ENCODE results near the gene IFT80. TPM values are rescaled to one million over a fixed set of nuclear protein-coding genes. Genes with fewer than 3 reads are reported as not detected.
A peak's percentile ranks its signal among the peaks of the same experiment; 100 is the strongest.

The IFT80 gene
- total and polyA plus RNA-seq, 2 of the 4 experiments (the other 2 are of a cell fraction), result 15.2 to 16.8 TPM

DNA sequence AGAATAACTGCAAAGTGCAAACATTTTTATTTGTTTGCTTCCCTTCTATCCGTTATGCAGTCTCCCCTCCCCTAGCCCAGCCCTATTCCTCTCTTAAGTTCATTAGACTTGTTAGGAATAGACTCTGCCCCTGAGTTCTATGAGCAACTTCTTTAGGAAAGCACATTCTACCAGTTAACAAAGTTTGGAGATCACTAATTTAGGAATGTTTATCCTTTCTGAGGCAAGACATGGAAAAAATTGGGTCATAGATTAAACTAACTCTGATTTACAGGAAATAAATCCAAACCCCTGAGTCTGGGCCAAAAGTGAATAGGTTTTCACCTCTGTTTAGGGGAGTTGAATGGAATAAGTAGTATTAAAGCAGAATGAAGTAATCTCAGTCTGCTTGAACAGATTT lies 139.4 kb downstream of the IFT80 start:
- Histone ChIP-seq H2AK5ac (ENCODE audit: low read depth, low read length) (no peak overlapping the region), H2AK9ac (replicated peaks; ENCODE audit: low read depth, low read length, poor library complexity) (no peak overlapping the region), H3K79me1 (ENCODE audit: low read depth in 1 of 2, low read length in 2 of 2) (no peaks in the 10 kb centered on the region), H4K91ac (ENCODE audit: insufficient read depth, low read depth, low read length) (no peak overlapping the region), H3K4ac (ENCODE audit: low read depth, low read length) (no peak overlapping the region), H2BK5ac (ENCODE audit: low read depth, low read length, poor library complexity, severe bottlenecking) (no peak overlapping the region), H2BK15ac (ENCODE audit: low read depth, low read length) (no peak overlapping the region), H2BK120ac (ENCODE audit: low read depth, low read length) (no peak overlapping the region), H3K36me3 (ENCODE audit: control insufficient read depth, insufficient read depth, low read length) (no peaks in the 10 kb centered on the region), H3K4me1 (ENCODE audit: control insufficient read depth, insufficient read depth, low read length) (no peaks in the 10 kb centered on the region), H3K27me3 (ENCODE audit: control insufficient read depth, insufficient read depth, low read length) (no peaks in the 10 kb centered on the region), H3K9me3 (ENCODE audit: control insufficient read depth, insufficient read depth, low read length) (no peaks in the 10 kb centered on the region), H4K20me1 (ENCODE audit: insufficient read depth, low read length) (no peaks in the 10 kb centered on the region), H2AFZ (replicated peaks; ENCODE audit: low read length, poor library complexity) (no peak overlapping the region), H3K9ac (ENCODE audit: low read depth, low read length) (no peak overlapping the region), H4K8ac (ENCODE audit: low read depth in 2 of 2, low read length in 2 of 2) (no peak overlapping the region), H3K4me3 (ENCODE audit: insufficient read depth, low read depth, low read length) (no peak overlapping the region), H3K23ac (ENCODE audit: low read depth, low read length) (no peak overlapping the region), H3K27ac (ENCODE audit: insufficient read depth, low read length) (no peak overlapping the region), H3K14ac (replicated peaks; ENCODE audit: low read depth, low read length) (no peak overlapping the region), H3K56ac (ENCODE audit: extremely low read depth, insufficient read depth, low read length) (no peak overlapping the region), H3K9me1 (ENCODE audit: insufficient read depth, low read length) (no peaks in the 10 kb centered on the region), H3K18ac (ENCODE audit: low read depth, low read length) (no peak overlapping the region), H4K5ac (ENCODE audit: low read depth, low read length) (no peak overlapping the region), H2BK20ac (ENCODE audit: low read depth, low read length) (no peak overlapping the region), H3K4me2 (ENCODE audit: low read depth, low read length) (no peak overlapping the region)
- TF ChIP-seq, protein P1, sequence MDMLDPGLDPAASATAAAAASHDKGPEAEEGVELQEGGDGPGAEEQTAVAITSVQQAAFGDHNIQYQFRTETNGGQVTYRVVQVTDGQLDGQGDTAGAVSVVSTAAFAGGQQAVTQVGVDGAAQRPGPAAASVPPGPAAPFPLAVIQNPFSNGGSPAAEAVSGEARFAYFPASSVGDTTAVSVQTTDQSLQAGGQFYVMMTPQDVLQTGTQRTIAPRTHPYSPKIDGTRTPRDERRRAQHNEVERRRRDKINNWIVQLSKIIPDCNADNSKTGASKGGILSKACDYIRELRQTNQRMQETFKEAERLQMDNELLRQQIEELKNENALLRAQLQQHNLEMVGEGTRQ (IDR thresholded peaks at IDR 0.05; ENCODE audit: low read depth, low read length), result no peak
- TF ChIP-seq MXI1 (IDR thresholded peaks at IDR 0.05; ENCODE audit: borderline replicate concordance, low read depth, low read length) (no peak), RFX5 (IDR thresholded peaks at IDR 0.05; ENCODE audit: low read depth, low read length) (no peak), BHLHE40 (IDR thresholded peaks at IDR 0.05; ENCODE audit: low read depth, low read length) (no peak), POLR2A (IDR thresholded peaks at IDR 0.05; ENCODE audit: low read depth, low read length) (no peak), CHD1 (IDR thresholded peaks at IDR 0.05; ENCODE audit: low read depth, low read length) (no peak), RAD21 (IDR thresholded peaks at IDR 0.05; ENCODE audit: low read length) (no peak), FOS (IDR thresholded peaks at IDR 0.05; ENCODE audit: low read depth, low read length) (no peak), NFE2L2 (IDR thresholded peaks at IDR 0.05; ENCODE audit: low read depth, low read length) (no peak), CEBPB (IDR thresholded peaks at IDR 0.05; ENCODE audit: low read depth, low read length) (no peak), MAFK (IDR thresholded peaks at IDR 0.05; ENCODE audit: low read depth, low read length) (no peak), RCOR1 (IDR thresholded peaks at IDR 0.05; ENCODE audit: insufficient replicate concordance, low read length) (no peak), SMC3 (IDR thresholded peaks at IDR 0.05; ENCODE audit: low read depth, low read length) (no peak), MAZ (IDR thresholded peaks at IDR 0.05; ENCODE audit: borderline replicate concordance, low read depth, low read length) (no peak)
- TF ChIP-seq, protein P2, sequence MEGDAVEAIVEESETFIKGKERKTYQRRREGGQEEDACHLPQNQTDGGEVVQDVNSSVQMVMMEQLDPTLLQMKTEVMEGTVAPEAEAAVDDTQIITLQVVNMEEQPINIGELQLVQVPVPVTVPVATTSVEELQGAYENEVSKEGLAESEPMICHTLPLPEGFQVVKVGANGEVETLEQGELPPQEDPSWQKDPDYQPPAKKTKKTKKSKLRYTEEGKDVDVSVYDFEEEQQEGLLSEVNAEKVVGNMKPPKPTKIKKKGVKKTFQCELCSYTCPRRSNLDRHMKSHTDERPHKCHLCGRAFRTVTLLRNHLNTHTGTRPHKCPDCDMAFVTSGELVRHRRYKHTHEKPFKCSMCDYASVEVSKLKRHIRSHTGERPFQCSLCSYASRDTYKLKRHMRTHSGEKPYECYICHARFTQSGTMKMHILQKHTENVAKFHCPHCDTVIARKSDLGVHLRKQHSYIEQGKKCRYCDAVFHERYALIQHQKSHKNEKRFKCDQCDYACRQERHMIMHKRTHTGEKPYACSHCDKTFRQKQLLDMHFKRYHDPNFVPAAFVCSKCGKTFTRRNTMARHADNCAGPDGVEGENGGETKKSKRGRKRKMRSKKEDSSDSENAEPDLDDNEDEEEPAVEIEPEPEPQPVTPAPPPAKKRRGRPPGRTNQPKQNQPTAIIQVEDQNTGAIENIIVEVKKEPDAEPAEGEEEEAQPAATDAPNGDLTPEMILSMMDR (conservative IDR thresholded peaks at IDR 0.05; ENCODE audit: low read depth, low read length), result no peak
- TF ChIP-seq, protein P3, sequence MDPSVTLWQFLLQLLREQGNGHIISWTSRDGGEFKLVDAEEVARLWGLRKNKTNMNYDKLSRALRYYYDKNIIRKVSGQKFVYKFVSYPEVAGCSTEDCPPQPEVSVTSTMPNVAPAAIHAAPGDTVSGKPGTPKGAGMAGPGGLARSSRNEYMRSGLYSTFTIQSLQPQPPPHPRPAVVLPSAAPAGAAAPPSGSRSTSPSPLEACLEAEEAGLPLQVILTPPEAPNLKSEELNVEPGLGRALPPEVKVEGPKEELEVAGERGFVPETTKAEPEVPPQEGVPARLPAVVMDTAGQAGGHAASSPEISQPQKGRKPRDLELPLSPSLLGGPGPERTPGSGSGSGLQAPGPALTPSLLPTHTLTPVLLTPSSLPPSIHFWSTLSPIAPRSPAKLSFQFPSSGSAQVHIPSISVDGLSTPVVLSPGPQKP (IDR thresholded peaks at IDR 0.05; ENCODE audit: borderline replicate concordance, low read depth, low read length), result no peak
- DNase-seq (peak; percentile 6), ATAC-seq (ENCODE audit: low read depth) (peak; percentile 40; the same call in 1 of the 2 replicates)
- intact Hi-C loops (cut with micrococcal nuclease), result no loop called here
- WGBS, 2 experiments (ENCODE audit: extremely low coverage in 2 of 2, insufficient read length in 1 of 2), result no CpG with 5 or more reads among the region's 1 CpG
- dilution Hi-C loops (cut with HindIII; ENCODE audit: low sequenced_read_pairs, unreplicated experiment), result no loop called here
- ChIA-PET POLR2A (ENCODE audit: unreplicated experiment) (no interaction called here), CTCF (no interaction called here)
- in situ Hi-C loops (cut with MboI; ENCODE audit: low sequenced_read_pairs), result no loop called here
- BruUV-seq (replicated peaks), result no TSS peak
